Type B pancreatic cell (in vitro differentiated cells): ENCODE data around the gene C1QB. TPM values are rescaled to one million over a fixed set of nuclear protein-coding genes. Genes with fewer than 3 reads are reported as not detected.
"Not testable (repeated sequence)": the region's sequence is repeated elsewhere in the genome, so short reads cannot be mapped to it uniquely, and the experiment has no call there.

Experiments used
- DNase-seq: peaks from one replicate; pipeline ENCODE4 v3.0.0; 2021; ENCODE audit warnings: mixed read lengths; ENCODE audit not compliant: unreplicated experiment; ENCODE audit errors: extremely low spot score
- H3K27ac Mint-ChIP-seq: 2 replicates; pipeline ENCODE4 v1.8.0; 2021; ENCODE audit warnings: mild to moderate bottlenecking, mixed read lengths
- H3K27me3 Mint-ChIP-seq: 2 replicates; pipeline ENCODE4 v1.8.0; 2021; ENCODE audit warnings: mixed read lengths
- H3K36me3 Mint-ChIP-seq: 2 replicates; pipeline ENCODE4 v1.8.0; 2021; ENCODE audit warnings: mixed read lengths
- H3K4me1 Mint-ChIP-seq: one replicate; pipeline ENCODE4 v1.8.0; 2021; ENCODE audit warnings: mixed read lengths; ENCODE audit not compliant: unreplicated experiment
- H3K4me3 Mint-ChIP-seq: 2 replicates; pipeline ENCODE4 v1.8.0; 2021; ENCODE audit warnings: mild to moderate bottlenecking, mixed read lengths
- H3K9me3 Mint-ChIP-seq: 2 replicates; pipeline ENCODE4 v1.8.0; 2021; ENCODE audit warnings: mixed read lengths
- total RNA-seq: library from RNA; stranded (reverse); gene quantifications from 2 replicates; pipeline ENCODE4 v1.2.1, GENCODE V29; 2021; ENCODE audit warnings: low replicate concordance
- TF ChIP-seq, protein P1 (sequence below): fragments of 200-600 bp; sonication (generic); conservative IDR thresholded peaks from 2 replicates; pipeline ENCODE4 v1.5.0; 2021; ENCODE audit warnings: antibody characterized with exemption, mild to moderate bottlenecking

Gene C1QB
- total RNA-seq, 1 donor from 2014 or later: not detected

DNA sequence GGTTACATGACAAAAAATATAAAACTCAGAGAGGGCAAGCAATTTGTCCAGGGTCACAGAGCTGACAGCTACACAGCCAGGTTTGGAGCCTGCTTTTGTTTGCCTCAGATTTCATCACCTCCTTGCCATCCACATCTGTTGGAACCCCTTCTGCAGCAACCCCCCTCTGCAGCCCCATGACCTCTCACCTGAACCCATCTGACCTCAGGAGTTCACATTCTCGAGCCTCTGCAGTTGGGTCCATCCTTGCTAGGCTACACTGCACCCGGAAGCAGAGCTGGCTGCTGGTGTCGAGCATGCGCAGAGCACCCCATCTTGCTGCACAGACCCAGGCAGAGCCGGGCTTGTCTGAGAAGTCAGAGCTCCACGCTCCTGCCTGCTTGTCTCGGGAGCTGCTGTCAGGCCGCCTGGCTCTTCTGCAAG is 10.0 kb downstream of the C1QB start:
- Mint-ChIP-seq H3K4me3 (no peak overlapping the region), H3K9me3 (no peaks in the 10 kb centered on the region), H3K27ac (no peak overlapping the region), H3K4me1 (no peaks in the 10 kb centered on the region), H3K27me3 (peaks cover 21% of the 10 kb centered on the region), H3K36me3 (no peaks in the 10 kb centered on the region)
- no peak for DNase-seq
- TF ChIP-seq, protein P1, sequence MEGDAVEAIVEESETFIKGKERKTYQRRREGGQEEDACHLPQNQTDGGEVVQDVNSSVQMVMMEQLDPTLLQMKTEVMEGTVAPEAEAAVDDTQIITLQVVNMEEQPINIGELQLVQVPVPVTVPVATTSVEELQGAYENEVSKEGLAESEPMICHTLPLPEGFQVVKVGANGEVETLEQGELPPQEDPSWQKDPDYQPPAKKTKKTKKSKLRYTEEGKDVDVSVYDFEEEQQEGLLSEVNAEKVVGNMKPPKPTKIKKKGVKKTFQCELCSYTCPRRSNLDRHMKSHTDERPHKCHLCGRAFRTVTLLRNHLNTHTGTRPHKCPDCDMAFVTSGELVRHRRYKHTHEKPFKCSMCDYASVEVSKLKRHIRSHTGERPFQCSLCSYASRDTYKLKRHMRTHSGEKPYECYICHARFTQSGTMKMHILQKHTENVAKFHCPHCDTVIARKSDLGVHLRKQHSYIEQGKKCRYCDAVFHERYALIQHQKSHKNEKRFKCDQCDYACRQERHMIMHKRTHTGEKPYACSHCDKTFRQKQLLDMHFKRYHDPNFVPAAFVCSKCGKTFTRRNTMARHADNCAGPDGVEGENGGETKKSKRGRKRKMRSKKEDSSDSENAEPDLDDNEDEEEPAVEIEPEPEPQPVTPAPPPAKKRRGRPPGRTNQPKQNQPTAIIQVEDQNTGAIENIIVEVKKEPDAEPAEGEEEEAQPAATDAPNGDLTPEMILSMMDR: no peak

DNA sequence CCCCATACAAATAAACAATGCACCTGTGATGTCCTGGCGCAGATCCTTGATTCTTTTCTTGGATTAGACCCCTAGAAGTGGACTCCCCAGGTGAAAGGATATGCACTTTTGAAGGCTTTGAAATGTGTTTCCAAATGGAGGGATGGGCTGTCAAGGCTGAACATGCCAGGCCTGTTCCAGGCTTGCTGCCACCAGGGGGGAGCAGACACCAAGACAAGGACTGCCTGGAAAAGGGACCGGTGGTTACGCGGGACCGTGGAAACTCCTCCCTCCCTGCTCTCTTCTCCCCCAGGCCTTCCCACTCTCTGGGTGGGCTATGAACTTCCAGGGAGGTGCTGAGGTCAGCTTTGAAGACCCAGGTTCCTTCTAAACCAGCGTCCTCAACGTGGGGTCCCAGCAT is 12.7 kb downstream of the C1QB start:
- Mint-ChIP-seq H3K9me3 (no peaks in the 10 kb centered on the region), H3K4me1 (peaks cover 3% of the 10 kb centered on the region), H3K27me3 (peaks cover 10% of the 10 kb centered on the region), H3K36me3 (no peaks in the 10 kb centered on the region), H3K27ac (no peak overlapping the region), H3K4me3 (no peak overlapping the region)
- DNase-seq: no peak
- TF ChIP-seq, protein P1: peak; percentile 83

DNA sequence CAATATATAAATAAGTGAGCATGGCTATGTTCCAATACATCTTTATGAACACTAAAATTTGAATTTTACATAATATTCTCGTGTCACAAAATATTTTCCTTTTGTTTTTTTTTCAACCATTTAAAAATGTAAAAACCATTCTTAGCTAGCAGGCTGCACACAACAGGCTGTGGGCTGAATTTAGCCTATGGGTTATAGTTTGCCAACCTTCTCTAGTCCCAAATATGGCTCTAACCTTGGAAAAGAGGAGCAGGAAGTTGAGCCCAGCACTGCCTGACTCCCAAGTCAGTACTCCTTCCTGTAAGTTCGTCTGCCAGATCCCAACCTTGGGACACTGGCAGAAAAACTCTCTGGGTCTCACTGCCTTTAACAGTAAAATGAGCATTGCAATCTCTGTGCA is 13.4 kb downstream of the C1QB start:
- peaks cover 6% of the 10 kb centered on the region for H3K4me1 Mint-ChIP-seq
- no peaks in the 10 kb centered on the region for H3K36me3 Mint-ChIP-seq
- DNase-seq: no peak
- H3K9me3 Mint-ChIP-seq: no peaks in the 10 kb centered on the region
- H3K4me3 Mint-ChIP-seq: no peak overlapping the region
- TF ChIP-seq, protein P1: no peak
- H3K27me3 Mint-ChIP-seq: peaks cover 9% of the 10 kb centered on the region
- no peak overlapping the region for H3K27ac Mint-ChIP-seq

DNA sequence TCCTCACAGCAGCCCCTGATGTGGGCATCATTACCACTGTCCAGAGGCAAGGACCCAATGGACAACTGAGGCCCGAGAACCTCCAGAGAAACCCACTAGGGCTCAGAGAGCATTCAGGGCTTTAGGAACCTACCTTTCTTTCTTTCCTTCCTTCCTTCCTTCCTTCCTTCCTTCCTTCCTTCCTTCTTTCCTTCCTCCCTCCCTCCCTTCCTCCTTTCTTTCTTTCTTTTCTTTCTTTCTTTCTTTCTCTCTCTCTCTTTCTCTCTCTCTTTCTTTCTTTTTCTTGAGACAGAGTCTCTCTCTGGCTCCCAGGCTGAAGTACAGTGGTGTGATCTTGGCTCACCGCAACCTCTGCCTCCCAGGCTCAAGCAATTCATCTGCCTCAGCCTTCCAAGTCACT is 15.8 kb downstream of the C1QB start:
- H3K4me3 Mint-ChIP-seq, H3K27me3 Mint-ChIP-seq, H3K9me3 Mint-ChIP-seq, H3K36me3 Mint-ChIP-seq, H3K27ac Mint-ChIP-seq, DNase-seq: not testable (repeated sequence)
- peaks cover 15% of the 10 kb centered on the region for H3K4me1 Mint-ChIP-seq

DNA sequence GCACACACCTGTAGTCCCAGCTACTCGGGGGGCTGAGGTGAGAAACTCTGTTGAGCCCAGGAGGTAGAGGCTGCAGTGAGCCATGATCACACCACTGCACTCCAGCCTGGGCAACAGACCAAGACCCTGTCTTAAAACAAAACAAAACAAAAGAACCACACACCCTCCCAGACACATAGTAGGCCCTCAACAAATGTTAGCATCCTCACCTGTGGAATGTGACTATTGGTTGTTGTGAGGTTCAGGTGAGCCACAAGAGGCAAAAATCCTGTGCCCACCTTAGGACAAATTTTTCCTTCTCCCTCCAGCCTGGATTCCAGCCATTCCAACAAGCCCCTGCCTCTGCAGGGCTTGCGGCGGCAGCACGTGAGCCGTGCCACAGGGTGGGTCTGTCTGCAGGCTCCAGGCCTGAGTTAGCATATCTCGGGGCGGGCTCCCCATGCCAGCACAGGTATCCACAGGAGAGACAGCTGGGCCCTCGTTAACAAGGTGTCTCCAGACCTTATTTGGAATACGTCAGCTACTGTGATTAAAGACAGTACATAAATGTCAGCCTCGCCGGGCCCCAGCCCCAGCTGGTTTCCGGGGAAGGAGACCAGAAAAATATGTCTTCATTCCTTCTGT is 17.4 kb downstream of the C1QB start:
- TF ChIP-seq, protein P1: no peak
- DNase-seq: no peak
- Mint-ChIP-seq H3K4me3 (no peak overlapping the region), H3K4me1 (peaks cover 26% of the 10 kb centered on the region), H3K27ac (peak overlapping the region; percentile 56), H3K27me3 (peaks cover 14% of the 10 kb centered on the region), H3K9me3 (no peaks in the 10 kb centered on the region), H3K36me3 (no peaks in the 10 kb centered on the region)

DNA sequence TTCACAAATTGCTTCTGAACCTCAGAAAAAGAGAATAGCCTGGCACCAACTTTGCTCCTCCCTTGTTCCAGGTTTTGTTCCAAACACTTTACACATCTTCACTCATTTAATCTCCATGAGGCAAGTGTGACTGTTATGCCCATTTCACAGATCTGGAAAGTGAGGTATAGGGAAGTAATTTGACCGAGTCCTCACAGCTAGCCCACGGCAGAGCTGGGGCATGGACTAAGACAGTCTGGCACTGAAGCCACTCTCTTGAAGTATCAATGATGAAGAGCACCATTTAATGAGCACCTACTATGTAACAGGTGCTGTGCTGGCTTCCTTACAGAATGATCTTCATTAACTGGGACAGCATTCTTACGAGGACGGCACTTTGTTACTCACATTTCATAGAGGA is 19.0 kb downstream of the C1QB start:
- TF ChIP-seq, protein P1: no peak
- Mint-ChIP-seq H3K27me3 (peaks cover 14% of the 10 kb centered on the region), H3K36me3 (no peaks in the 10 kb centered on the region), H3K4me3 (no peak overlapping the region), H3K27ac (peak overlapping the region; percentile 13), H3K4me1 (peaks cover 26% of the 10 kb centered on the region), H3K9me3 (no peaks in the 10 kb centered on the region)
- no peak for DNase-seq
